ENCODE data around the gene SPPL2C.

- TF ChIP-seq TCF12 (IDR thresholded peaks at IDR 0.05; ENCODE audit: low read depth, low read length) (no peak), CTCF (IDR thresholded peaks at IDR 0.05; ENCODE audit: control extremely low read depth in 1 of 3, insufficient read depth in 1 of 3, low read depth in 1 of 3, low read length in 3 of 3) (no peak), POLR2AphosphoS5 (IDR thresholded peaks at IDR 0.05; ENCODE audit: low read depth, low read length) (no peak), ATF2 (IDR thresholded peaks at IDR 0.05; ENCODE audit: low read length) (no peak), CREB1 (IDR thresholded peaks at IDR 0.05) (no peak), KDM4A (IDR thresholded peaks at IDR 0.05; ENCODE audit: low read depth, low read length, severe bottlenecking) (no peak), ASH2L (IDR thresholded peaks at IDR 0.05; ENCODE audit: low read length) (no peak), CEBPB (IDR thresholded peaks at IDR 0.05; ENCODE audit: low read depth, low read length) (no peak), RFX5 (IDR thresholded peaks at IDR 0.05; ENCODE audit: borderline replicate concordance, low read depth, low read length) (no peak), RNF2 (IDR thresholded peaks at IDR 0.05; ENCODE audit: borderline replicate concordance, low read depth, low read length, missing control alignments, poor library complexity, severe bottlenecking) (no peak)
These were observed 31.9 kb downstream of the SPPL2C start for GRCh38 chr17:45876539-45876938.

Measured in H1 (cell line).